Esophagus squamous epithelium (tissue), 4 donors: ENCODE results near the gene CSNK2A3.

Source experiments
- CTCF ChIP-seq, 6 experiments: fragments of 450-650 bp in 4 of 6; fragments of 200-600 bp in 2 of 6; sonication (generic) in 2 of 6; IDR thresholded peaks; one replicate each; pipeline ENCODE4 v1.5.1; 2016 to 2019; ENCODE audit warnings: antibody characterized with exemption in 6 of 6, mild to moderate bottlenecking in 4 of 6, moderate library complexity in 4 of 6
- POLR2A ChIP-seq, 4 donors: fragments of 450-650 bp; IDR thresholded peaks; one replicate each; pipeline ENCODE4 v1.6.1; 2017; ENCODE audit warnings: antibody characterized with exemption in 4 of 4, mild to moderate bottlenecking in 4 of 4, moderate library complexity in 3 of 4

GRCh38 chr11:11345099-11345498, 8.0 kb downstream of the CSNK2A3 start:
- TF ChIP-seq CTCF (IDR thresholded peaks at IDR 0.05) (no peak), POLR2A (IDR thresholded peaks at IDR 0.05) (no peak)
